ENCODE data around the gene GATA3.

DNA sequence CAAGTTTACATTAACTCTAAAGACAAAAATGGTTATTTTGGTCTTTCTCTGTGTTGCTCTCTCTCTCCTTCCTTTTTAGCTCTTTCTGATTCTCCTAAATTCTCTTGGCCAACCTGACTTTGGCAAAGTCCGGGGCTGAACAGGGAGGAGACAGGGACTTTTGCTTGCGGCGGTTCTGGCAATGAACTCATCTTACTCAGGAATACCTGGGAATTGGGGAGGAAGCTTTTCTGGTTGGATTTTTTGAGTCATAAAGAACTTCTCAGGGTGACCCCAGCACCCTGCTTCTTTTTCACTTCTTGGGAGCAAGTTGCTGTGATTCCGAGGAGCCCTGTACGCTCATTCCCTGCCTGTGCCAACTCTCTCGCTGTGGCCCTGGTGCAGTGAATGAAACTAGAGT is 16.0 kb downstream of the GATA3 start:
- no peak for TF ChIP-seq CSDC2 (CRISPR knock-in tag; IDR thresholded peaks at IDR 0.05)
- TF ChIP-seq RARB (CRISPR knock-in tag; IDR thresholded peaks at IDR 0.05), result no peak
- TF ChIP-seq ZFP3 (CRISPR knock-in tag; IDR thresholded peaks at IDR 0.05), result no peak
- TF ChIP-seq PPARA (CRISPR knock-in tag; IDR thresholded peaks at IDR 0.05; ENCODE audit: borderline replicate concordance), result no peak
- no peak for TF ChIP-seq ARNTL (CRISPR knock-in tag; IDR thresholded peaks at IDR 0.05; ENCODE audit: borderline replicate concordance, low read depth)
- TF ChIP-seq, protein P1, sequence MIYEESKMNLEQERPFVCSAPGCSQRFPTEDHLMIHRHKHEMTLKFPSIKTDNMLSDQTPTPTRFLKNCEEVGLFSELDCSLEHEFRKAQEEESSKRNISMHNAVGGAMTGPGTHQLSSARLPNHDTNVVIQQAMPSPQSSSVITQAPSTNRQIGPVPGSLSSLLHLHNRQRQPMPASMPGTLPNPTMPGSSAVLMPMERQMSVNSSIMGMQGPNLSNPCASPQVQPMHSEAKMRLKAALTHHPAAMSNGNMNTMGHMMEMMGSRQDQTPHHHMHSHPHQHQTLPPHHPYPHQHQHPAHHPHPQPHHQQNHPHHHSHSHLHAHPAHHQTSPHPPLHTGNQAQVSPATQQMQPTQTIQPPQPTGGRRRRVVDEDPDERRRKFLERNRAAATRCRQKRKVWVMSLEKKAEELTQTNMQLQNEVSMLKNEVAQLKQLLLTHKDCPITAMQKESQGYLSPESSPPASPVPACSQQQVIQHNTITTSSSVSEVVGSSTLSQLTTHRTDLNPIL (CRISPR knock-in tag; IDR thresholded peaks at IDR 0.05; ENCODE audit: low read depth), result no peak
- no peak for TF ChIP-seq ISL1 (CRISPR knock-in tag; IDR thresholded peaks at IDR 0.05)
- TF ChIP-seq, protein P2, sequence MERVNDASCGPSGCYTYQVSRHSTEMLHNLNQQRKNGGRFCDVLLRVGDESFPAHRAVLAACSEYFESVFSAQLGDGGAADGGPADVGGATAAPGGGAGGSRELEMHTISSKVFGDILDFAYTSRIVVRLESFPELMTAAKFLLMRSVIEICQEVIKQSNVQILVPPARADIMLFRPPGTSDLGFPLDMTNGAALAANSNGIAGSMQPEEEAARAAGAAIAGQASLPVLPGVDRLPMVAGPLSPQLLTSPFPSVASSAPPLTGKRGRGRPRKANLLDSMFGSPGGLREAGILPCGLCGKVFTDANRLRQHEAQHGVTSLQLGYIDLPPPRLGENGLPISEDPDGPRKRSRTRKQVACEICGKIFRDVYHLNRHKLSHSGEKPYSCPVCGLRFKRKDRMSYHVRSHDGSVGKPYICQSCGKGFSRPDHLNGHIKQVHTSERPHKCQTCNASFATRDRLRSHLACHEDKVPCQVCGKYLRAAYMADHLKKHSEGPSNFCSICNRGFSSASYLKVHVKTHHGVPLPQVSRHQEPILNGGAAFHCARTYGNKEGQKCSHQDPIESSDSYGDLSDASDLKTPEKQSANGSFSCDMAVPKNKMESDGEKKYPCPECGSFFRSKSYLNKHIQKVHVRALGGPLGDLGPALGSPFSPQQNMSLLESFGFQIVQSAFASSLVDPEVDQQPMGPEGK (CRISPR knock-in tag; IDR thresholded peaks at IDR 0.05; ENCODE audit: borderline replicate concordance), result no peak
- no peak for TF ChIP-seq BACH2 (CRISPR knock-in tag; IDR thresholded peaks at IDR 0.05; ENCODE audit: borderline replicate concordance)
- TF ChIP-seq, protein P3, sequence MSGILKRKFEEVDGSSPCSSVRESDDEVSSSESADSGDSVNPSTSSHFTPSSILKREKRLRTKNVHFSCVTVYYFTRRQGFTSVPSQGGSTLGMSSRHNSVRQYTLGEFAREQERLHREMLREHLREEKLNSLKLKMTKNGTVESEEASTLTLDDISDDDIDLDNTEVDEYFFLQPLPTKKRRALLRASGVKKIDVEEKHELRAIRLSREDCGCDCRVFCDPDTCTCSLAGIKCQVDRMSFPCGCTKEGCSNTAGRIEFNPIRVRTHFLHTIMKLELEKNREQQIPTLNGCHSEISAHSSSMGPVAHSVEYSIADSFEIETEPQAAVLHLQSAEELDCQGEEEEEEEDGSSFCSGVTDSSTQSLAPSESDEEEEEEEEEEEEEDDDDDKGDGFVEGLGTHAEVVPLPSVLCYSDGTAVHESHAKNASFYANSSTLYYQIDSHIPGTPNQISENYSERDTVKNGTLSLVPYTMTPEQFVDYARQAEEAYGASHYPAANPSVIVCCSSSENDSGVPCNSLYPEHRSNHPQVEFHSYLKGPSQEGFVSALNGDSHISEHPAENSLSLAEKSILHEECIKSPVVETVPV (CRISPR knock-in tag; IDR thresholded peaks at IDR 0.05), result no peak
- no peak for TF ChIP-seq ZNF8 (CRISPR knock-in tag; IDR thresholded peaks at IDR 0.05)
- TF ChIP-seq, protein P4, sequence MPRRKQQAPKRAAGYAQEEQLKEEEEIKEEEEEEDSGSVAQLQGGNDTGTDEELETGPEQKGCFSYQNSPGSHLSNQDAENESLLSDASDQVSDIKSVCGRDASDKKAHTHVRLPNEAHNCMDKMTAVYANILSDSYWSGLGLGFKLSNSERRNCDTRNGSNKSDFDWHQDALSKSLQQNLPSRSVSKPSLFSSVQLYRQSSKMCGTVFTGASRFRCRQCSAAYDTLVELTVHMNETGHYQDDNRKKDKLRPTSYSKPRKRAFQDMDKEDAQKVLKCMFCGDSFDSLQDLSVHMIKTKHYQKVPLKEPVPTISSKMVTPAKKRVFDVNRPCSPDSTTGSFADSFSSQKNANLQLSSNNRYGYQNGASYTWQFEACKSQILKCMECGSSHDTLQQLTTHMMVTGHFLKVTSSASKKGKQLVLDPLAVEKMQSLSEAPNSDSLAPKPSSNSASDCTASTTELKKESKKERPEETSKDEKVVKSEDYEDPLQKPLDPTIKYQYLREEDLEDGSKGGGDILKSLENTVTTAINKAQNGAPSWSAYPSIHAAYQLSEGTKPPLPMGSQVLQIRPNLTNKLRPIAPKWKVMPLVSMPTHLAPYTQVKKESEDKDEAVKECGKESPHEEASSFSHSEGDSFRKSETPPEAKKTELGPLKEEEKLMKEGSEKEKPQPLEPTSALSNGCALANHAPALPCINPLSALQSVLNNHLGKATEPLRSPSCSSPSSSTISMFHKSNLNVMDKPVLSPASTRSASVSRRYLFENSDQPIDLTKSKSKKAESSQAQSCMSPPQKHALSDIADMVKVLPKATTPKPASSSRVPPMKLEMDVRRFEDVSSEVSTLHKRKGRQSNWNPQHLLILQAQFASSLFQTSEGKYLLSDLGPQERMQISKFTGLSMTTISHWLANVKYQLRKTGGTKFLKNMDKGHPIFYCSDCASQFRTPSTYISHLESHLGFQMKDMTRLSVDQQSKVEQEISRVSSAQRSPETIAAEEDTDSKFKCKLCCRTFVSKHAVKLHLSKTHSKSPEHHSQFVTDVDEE (CRISPR knock-in tag; IDR thresholded peaks at IDR 0.05), result no peak

Data from SK-N-SH treated with all-trans-retinoic acid at 6 μM for 48 hours (cell line).